Measurements from ENCODE around the gene DLEU7.

- TF ChIP-seq POLR2A (IDR thresholded peaks at IDR 0.05; ENCODE audit: low read depth, low read length) = no peak
- no peak for TF ChIP-seq POLR2AphosphoS5 (IDR thresholded peaks at IDR 0.05; ENCODE audit: low read depth, low read length)
Measured at GRCh38 chr13:50783717-50784290, 59.7 kb downstream of the DLEU7 start.
